ENCODE measurements around the gene ZNF546.
"Not testable (repeated sequence)": the region's sequence is repeated elsewhere in the genome, so short reads cannot be mapped to it uniquely, and the experiment has no call there.

The ZNF546 gene

GRCh38 chr19:39996811-39997637 is at the start of gene ZNF546:
Gene ZNF546 (plus strand): TSS chr19:39997060. CDS start chr19:39998327, 1,267 bp downstream.
- peak; percentile 81 to 84 for DNase-seq

GRCh38 chr19:39949026-39949747 is 47.7 kb upstream of the ZNF546 start:
- DNase-seq = no peak

- no peak for DNase-seq
Observed at GRCh38 chr19:39951065-39951650, 45.7 kb upstream of the ZNF546 start.

DNA sequence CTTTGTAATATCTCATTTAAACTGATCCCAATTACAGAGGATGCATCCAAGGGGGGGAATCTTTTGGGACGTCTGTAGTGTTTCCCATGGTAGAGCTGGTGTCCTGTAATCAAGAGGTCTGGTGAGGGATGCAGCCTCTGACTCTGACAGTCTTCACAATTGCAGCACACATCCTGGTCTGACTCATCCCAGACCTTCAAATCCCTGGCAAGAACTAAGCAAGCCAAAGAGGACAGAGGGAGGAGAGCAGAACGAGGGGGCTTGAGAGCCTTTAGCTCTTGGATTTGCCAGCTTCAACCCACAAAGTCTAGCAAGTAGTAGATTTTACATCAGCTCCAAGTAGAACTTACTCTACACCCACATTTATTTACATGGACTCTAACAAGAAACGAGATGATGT is 45.2 kb upstream of the ZNF546 start:
- DNase-seq = no peak

GRCh38 chr19:39953915-39954314 is 42.9 kb upstream of the ZNF546 start:
- no peak for DNase-seq

DNA sequence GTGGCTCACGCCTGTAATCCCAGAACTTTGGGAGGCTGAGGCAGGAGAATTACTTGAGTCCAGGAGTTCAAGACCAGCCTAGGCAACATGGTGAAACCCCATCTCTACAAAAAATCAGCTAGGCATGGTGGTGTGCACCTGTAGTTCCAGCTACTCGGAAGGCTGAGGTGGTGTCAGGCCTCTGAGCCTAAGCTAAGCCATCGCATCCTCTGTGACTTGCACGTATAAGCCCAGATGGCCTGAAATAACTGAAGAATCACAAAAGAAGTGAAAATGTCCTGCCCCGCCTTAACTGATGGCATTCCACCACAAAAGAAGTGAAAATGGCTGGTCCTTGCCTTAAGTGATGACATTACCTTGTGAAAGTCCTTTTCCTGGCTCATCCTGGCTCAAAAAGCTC is 39.0 kb upstream of the ZNF546 start:
- DNase-seq = not testable (repeated sequence)

- DNase-seq = not testable (repeated sequence)
Observed at GRCh38 chr19:39958942-39959341, 37.9 kb upstream of the ZNF546 start.

DNA sequence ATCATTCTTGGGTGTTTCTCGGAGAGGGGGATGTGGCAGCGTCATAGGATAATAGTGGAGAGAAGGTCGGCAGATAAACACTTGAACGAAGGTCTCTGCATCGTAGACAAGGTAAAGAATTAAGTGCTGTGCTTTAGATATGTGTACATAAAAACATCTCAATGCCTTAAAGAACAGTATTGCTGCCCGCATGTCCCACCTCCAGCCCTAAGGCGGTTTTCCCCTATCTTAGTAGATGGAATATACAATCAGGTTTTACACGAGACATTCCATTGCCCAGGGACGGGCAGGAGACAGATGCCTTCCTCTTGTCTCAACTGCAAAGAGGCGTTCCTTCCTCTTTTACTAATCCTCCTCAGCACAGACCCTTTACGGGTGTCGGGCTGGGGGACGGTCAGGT is 37.5 kb upstream of the ZNF546 start:
- DNase-seq = not testable (repeated sequence)

DNA sequence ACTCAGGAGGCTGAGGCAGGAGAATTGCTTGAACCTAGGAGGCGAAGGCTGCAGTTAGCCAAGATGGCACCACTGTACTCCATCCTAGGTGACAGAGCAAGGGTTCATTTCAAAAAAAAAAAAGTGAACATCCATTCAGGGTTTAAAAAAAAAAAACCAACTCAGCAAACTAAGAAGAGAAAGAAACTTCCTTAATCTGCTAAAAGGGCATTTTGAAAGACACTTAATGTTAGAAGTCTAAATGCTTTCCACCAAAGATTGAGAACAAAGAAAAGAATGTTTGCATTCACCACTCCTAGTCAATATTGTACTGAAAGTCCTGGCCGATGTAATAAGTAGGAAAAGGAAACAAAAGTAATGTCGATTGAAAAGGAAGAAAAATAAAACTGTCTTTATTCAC is 33.0 kb upstream of the ZNF546 start:
- DNase-seq = no peak

DNA sequence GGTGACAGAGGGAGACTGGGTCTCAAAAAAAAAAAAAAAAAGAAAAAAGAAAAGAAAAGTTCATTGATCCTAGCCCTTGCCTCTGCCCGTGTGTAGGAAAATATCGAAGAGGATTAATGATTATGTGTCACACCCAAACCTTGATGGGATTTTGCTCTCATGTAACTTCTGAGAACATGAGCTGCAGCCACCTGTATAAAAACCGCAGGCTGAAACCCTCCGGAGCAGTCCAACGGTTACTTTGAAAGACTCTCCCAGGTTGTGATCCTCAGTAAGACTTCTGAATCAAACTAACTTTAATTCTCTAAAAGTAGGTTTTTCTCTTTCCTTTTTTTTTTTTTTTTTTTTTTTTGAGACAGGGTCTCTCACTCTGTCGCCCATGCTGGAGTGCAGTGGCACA is 30.2 kb upstream of the ZNF546 start:
- DNase-seq = no peak

- DNase-seq = no peak
Observed at GRCh38 chr19:39967561-39967960, 29.3 kb upstream of the ZNF546 start.

DNA sequence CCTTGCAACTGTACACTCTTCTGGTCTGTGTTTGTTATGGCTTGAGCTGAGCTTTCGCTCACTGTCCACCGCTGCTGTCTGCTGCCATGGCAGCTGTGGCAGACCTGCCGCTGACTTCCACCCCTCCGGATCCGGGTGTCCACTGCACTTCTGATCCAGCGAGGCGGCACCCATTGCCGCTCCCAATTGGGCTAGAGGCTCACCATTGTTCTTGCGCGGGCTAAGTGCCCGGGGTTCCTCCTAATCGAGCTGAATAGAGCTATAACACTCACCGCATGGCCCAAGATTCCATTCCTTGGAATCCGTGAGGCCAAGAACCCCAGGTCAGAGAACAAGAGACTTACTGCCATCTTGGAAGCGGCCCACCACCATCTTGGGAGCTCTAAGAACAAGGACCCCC is 28.1 kb upstream of the ZNF546 start:
- DNase-seq = no peak

- DNase-seq = no peak
Observed at GRCh38 chr19:39969266-39969665, 27.6 kb upstream of the ZNF546 start.

- no peak for DNase-seq
Observed at GRCh38 chr19:39969681-39970424, 27.0 kb upstream of the ZNF546 start.

- no peak for DNase-seq
Observed at GRCh38 chr19:39970425-39970674, 26.5 kb upstream of the ZNF546 start.

- peak; percentile 99 for DNase-seq
Observed at GRCh38 chr19:39970675-39971379, 26.0 kb upstream of the ZNF546 start, which contains the start of gene PSMC4. Gene PSMC4 (plus strand): TSS chr19:39971165. CDS start chr19:39971203, 38 bp downstream.

DNA sequence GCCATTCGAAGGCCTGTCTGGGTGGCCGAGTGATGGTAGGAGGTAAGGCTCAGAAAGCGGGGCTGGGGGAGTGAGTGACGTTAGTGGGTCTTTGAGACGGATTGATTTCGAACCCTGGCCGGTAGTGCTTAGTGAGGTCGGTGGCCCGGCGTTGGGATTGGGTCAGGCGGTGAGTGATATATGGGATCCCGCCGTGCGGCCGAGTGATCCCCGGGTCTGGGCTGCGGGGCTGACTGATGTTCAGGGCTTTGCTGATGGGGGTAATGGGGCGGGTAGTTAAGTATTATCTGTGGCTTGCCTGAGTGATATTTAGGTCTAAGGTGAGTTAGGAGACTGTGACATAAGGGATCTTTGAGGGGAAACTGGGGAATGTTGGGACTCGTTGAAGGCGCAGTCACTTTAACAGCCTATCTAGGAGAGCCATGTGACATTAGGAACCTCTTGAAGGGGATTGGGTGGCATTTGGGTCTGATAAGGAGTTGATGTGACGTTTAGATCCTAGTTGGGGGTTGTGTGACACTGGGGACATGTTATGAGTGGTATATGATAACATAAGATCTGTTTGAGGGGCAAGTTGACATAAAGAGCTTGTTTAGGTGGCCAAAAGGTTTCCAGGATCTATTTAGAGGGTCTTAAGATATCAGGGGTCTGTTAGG is 25.4 kb upstream of the ZNF546 start:
- no peak for DNase-seq

GRCh38 chr19:39974377-39975155 is 22.3 kb upstream of the ZNF546 start:
- DNase-seq = no peak

- DNase-seq = no peak
Observed at GRCh38 chr19:39982883-39983282, 14.0 kb upstream of the ZNF546 start.

DNA sequence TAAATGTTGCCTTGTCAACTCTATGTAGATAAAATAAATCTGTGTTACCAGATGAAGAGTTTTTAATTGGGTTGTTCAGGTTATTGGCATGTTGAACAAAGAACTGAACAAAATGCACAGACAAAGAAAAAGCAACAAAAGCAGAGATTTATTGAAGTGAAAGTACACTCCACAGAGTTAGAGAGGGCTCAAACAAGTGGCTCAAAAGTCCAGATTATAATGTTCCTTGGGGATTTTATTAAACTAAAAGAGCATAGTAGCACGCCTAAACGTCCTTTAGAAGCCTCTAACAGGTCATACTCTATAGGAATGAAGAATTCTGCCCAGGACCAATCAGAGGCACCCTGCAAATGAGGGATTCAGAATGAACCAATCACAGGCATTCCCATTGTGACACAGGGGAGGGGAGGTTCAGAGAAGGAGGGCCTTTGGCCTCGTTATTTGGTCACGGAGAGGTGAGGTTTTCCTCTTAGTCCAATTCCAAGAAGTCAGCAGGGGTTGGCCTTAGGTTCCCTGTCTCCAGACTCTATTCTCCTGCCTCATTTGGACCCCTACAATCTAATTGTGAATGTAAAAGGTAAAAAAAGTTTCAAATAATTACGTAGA is 13.1 kb upstream of the ZNF546 start:
- DNase-seq = no peak

GRCh38 chr19:39986643-39987042 is 10.2 kb upstream of the ZNF546 start:
- DNase-seq = no peak
